GM12873 (cell line): Measurements from ENCODE around the gene TTLL3.

Source experiments
- TF ChIP-seq, protein P1 (sequence below): IDR thresholded peaks from 2 replicates; pipeline ENCODE4 v1.5.1; 2012; ENCODE audit warnings: low read depth, mild to moderate bottlenecking, moderate library complexity, low read length, control low read depth; ENCODE audit not compliant: insufficient read depth; ENCODE audit errors: missing control alignments

Gene TTLL3

GRCh38 chr3:9791127-9791526 is 18.9 kb upstream of the TTLL3 start:
- TF ChIP-seq, protein P1, sequence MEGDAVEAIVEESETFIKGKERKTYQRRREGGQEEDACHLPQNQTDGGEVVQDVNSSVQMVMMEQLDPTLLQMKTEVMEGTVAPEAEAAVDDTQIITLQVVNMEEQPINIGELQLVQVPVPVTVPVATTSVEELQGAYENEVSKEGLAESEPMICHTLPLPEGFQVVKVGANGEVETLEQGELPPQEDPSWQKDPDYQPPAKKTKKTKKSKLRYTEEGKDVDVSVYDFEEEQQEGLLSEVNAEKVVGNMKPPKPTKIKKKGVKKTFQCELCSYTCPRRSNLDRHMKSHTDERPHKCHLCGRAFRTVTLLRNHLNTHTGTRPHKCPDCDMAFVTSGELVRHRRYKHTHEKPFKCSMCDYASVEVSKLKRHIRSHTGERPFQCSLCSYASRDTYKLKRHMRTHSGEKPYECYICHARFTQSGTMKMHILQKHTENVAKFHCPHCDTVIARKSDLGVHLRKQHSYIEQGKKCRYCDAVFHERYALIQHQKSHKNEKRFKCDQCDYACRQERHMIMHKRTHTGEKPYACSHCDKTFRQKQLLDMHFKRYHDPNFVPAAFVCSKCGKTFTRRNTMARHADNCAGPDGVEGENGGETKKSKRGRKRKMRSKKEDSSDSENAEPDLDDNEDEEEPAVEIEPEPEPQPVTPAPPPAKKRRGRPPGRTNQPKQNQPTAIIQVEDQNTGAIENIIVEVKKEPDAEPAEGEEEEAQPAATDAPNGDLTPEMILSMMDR: no peak

GRCh38 chr3:9791790-9792404 is 18.2 kb upstream of the TTLL3 start:
- TF ChIP-seq, protein P1: no peak

DNA sequence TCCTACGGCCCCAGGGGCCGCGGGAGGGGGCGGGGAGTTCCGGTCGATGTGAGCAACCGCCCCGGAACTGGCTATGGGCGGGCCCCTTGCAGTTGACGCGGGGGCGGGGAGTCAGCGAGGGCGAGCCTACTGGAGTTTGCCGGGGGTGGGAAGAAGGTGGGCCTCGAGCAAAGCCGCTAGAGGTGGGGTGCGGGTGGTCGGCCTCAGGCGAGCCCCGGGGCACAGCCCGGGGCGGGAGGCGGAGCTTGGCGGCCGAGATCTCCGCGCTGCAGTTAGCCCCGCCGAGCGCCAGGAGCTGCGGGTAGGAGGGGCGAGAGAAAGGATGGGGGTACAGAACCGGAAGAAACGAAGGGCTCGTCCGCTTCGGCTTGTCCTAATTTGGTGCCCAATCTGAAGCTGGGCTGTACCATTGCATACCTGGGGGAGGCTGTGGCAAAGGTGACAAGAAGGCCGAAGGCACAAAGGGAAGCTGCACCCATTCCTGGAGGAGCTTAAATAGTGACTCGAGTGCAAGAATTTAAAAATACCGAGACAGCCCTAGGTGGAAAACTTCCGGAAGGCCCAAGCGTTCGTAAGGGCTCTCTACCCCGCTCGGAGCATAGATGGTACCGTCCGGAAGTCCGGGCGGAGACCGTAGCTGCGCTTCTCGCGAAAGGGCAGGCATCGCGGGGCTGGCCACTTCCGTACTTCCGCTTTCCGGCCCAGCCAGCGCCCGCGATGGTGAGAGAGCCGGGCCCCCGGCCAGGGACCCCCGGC is 17.5 kb upstream of the TTLL3 start, which contains the start of the genes ARPC4 and TADA3:
ARPC4 (plus strand) TSS at position 678 of the 756 bp plus-strand sequence; CDS start at position 718, 40 bp downstream.
TADA3 (minus strand) TSS at position 69 of the 756 bp plus-strand sequence. CDS start 1,007 bp downstream, outside the sequence.
- TF ChIP-seq, protein P1: no peak

DNA sequence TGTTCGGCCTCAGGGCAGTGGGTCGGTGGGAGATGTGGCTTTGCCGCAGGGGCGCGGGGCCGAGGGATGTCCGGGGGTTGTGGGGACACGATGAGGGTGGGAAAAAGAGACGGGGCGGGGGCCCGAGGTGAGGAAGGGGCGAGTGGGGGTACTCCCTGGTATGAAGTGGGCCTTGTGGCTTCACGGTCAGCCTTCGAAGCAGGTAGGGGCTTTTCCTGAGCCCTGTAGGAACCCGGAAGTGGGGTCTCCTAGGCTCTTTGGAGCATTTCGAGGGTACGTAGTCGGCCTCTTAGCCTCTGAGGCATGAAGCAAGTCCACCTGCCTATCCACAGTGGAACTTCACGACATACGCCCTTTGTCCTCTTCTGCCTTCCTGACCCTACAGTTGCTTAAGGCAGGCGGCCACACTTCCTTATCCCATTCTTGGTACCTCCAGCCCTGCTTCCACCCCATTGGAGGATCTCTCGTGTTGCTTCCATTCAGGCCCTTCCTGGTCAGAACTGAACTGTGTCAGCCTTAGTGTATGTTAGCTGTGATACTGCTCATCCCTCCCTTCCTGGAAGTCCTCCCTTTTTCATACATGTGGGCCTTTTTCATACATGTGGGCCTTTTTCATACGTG is 16.8 kb upstream of the TTLL3 start:
- TF ChIP-seq, protein P1: no peak

DNA sequence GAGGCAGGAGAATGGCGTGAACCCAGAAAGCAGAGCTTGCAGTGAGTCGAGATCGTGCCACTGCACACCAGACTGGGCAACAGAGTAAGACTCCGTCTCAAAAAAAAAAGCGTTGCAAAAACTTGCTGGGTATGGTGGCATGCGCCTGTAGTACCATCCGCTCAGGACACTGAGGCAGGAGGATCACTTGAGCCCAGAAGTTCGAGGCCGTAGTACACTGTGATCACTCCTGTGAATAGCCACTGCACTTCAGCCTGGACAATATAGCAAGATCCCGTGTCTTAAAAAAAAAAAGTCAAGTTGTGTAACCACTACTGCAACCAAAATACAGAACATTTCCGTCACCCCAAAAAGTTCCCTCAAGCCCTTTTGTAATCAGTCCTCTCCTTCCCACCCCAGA is 15.7 kb upstream of the TTLL3 start:
- TF ChIP-seq, protein P1: no peak

- TF ChIP-seq, protein P1: no peak
Measured at GRCh38 chr3:9795207-9795606, 14.9 kb upstream of the TTLL3 start.
